ENCODE data around the gene BPIFB3.

BPIFB3 gene

GRCh38 chr20:33054791-33055190 lies 1.1 kb downstream of the BPIFB3 start:
- Histone ChIP-seq H3K79me2 (no peaks in the 10 kb centered on the region), H3K9me3 (ENCODE audit: control insufficient read depth, low read length) (no peaks in the 10 kb centered on the region), H3K9ac (no peak overlapping the region), H3K36me3 (ENCODE audit: control insufficient read depth, insufficient read depth, low read length) (no peaks in the 10 kb centered on the region), H3K4me3 (ENCODE audit: low read depth, low read length) (no peak overlapping the region), H2AFZ (no peak overlapping the region), H3K27ac (no peak overlapping the region), H3K4me1 (no peaks in the 10 kb centered on the region), H3K27me3 (ENCODE audit: control insufficient read depth, insufficient read depth, low read length) (no peaks in the 10 kb centered on the region), H3K4me2 (ENCODE audit: low read length) (no peak overlapping the region)
- no peak for TF ChIP-seq CTCF (IDR thresholded peaks at IDR 0.05)

GRCh38 chr20:33059136-33059535 lies 5.4 kb downstream of the BPIFB3 start:
- Histone ChIP-seq H3K9ac (no peak overlapping the region), H3K79me2 (no peaks in the 10 kb centered on the region), H3K9me3 (ENCODE audit: control insufficient read depth, low read length) (no peaks in the 10 kb centered on the region), H3K4me1 (no peaks in the 10 kb centered on the region), H3K4me2 (ENCODE audit: low read length) (no peak overlapping the region), H3K27ac (no peak overlapping the region), H3K4me3 (ENCODE audit: low read depth, low read length) (no peak overlapping the region), H2AFZ (no peak overlapping the region), H3K36me3 (ENCODE audit: control insufficient read depth, insufficient read depth, low read length) (no peaks in the 10 kb centered on the region), H3K27me3 (ENCODE audit: control insufficient read depth, insufficient read depth, low read length) (no peaks in the 10 kb centered on the region)
- no peak for TF ChIP-seq CTCF (IDR thresholded peaks at IDR 0.05)

GRCh38 chr20:33059741-33060390 lies 6.2 kb downstream of the BPIFB3 start:
- H3K4me1 ChIP-seq = no peaks in the 10 kb centered on the region
- no peaks in the 10 kb centered on the region for H3K27me3 ChIP-seq (ENCODE audit: control insufficient read depth, insufficient read depth, low read length)
- H3K27ac ChIP-seq = no peak overlapping the region
- no peak overlapping the region for H2AFZ ChIP-seq
- H3K4me2 ChIP-seq (ENCODE audit: low read length) = no peak overlapping the region
- H3K36me3 ChIP-seq (ENCODE audit: control insufficient read depth, insufficient read depth, low read length) = no peaks in the 10 kb centered on the region
- H3K79me2 ChIP-seq = no peaks in the 10 kb centered on the region
- no peaks in the 10 kb centered on the region for H3K9me3 ChIP-seq (ENCODE audit: control insufficient read depth, low read length)
- no peak overlapping the region for H3K4me3 ChIP-seq (ENCODE audit: low read depth, low read length)
- no peak for TF ChIP-seq CTCF (IDR thresholded peaks at IDR 0.05)
- no peak overlapping the region for H3K9ac ChIP-seq

GRCh38 chr20:33061658-33062028 lies 7.9 kb downstream of the BPIFB3 start:
- Histone ChIP-seq H3K27ac (no peak overlapping the region), H3K27me3 (ENCODE audit: control insufficient read depth, insufficient read depth, low read length) (no peaks in the 10 kb centered on the region), H3K4me1 (no peaks in the 10 kb centered on the region), H3K9me3 (ENCODE audit: control insufficient read depth, low read length) (no peaks in the 10 kb centered on the region), H3K79me2 (no peaks in the 10 kb centered on the region), H3K9ac (no peak overlapping the region), H3K4me3 (ENCODE audit: low read depth, low read length) (no peak overlapping the region), H3K36me3 (ENCODE audit: control insufficient read depth, insufficient read depth, low read length) (no peaks in the 10 kb centered on the region), H3K4me2 (ENCODE audit: low read length) (no peak overlapping the region), H2AFZ (no peak overlapping the region)
- no peak for TF ChIP-seq CTCF (IDR thresholded peaks at IDR 0.05)

GRCh38 chr20:33062105-33062824 lies 8.6 kb downstream of the BPIFB3 start:
- Histone ChIP-seq H3K36me3 (ENCODE audit: control insufficient read depth, insufficient read depth, low read length) (no peaks in the 10 kb centered on the region), H3K9me3 (ENCODE audit: control insufficient read depth, low read length) (no peaks in the 10 kb centered on the region), H3K27me3 (ENCODE audit: control insufficient read depth, insufficient read depth, low read length) (no peaks in the 10 kb centered on the region), H2AFZ (no peak overlapping the region), H3K79me2 (no peaks in the 10 kb centered on the region), H3K9ac (no peak overlapping the region), H3K4me3 (ENCODE audit: low read depth, low read length) (no peak overlapping the region), H3K4me1 (no peaks in the 10 kb centered on the region), H3K4me2 (ENCODE audit: low read length) (no peak overlapping the region), H3K27ac (no peak overlapping the region)
- no peak for TF ChIP-seq CTCF (IDR thresholded peaks at IDR 0.05)
